GM12872 (cell line): Measurements from ENCODE around the gene SLC12A7.

Experiments used
- CTCF ChIP-seq: IDR thresholded peaks from 3 replicates; pipeline ENCODE4 v1.5.1; 2011; ENCODE audit warnings: low read depth, mild to moderate bottlenecking, low read length, moderate library complexity; ENCODE audit not compliant: insufficient read depth

Gene SLC12A7

GRCh38 chr5:1075555-1075881, 36.3 kb downstream of the SLC12A7 start:
- no peak for TF ChIP-seq CTCF

- TF ChIP-seq CTCF: no peak
Observed at GRCh38 chr5:1074816-1075554, 36.9 kb downstream of the SLC12A7 start.

- TF ChIP-seq CTCF: no peak
Observed at GRCh38 chr5:1074226-1074625, 37.6 kb downstream of the SLC12A7 start.

- no peak for TF ChIP-seq CTCF
Observed at GRCh38 chr5:1073239-1074102, 38.4 kb downstream of the SLC12A7 start.

- TF ChIP-seq CTCF: no peak
Observed at GRCh38 chr5:1069720-1070088, 42.2 kb downstream of the SLC12A7 start.

- no peak for TF ChIP-seq CTCF
Observed at GRCh38 chr5:1068895-1069719, 42.8 kb downstream of the SLC12A7 start.
